ENCODE measurements around the gene FBLN7. TPM values are rescaled to one million over a fixed set of nuclear protein-coding genes. Genes with fewer than 3 reads are reported as not detected.

FBLN7 gene
- total RNA-seq, 2 experiments from 2014 or later = 7.4 to 7.9 TPM

DNA sequence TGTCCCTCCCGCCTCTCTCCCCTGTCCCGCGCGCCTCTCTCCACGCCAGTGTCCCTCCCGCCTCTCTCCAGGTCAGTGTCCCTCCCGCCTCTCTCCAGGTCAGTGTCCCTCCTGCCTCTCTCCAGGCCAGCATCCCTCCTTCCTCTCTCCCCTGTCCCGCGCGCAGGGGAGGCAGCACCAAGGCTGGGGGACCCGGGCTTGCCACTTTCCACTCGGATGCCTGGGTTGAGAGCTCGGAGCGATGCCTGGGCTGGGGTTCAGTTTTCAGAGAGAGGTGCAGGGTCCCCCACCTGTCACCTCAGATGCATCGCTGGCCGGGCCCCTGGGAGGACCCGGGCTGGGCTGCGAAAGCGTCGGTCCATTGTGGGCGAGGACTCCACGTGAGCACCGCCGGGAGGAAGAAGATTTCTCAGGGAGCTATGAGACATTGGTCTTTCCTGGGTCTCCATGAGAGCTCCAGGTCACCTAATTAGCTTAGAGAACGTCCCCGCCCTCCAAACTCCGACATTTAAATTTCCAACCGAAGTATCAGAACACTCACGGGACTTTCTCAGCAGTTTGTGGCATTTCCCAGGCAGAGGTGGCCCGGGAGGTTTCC lies 2.1 kb downstream of the FBLN7 start:
- H3K4me1 Mint-ChIP-seq (ENCODE audit: low read depth) = peaks cover 9% of the 10 kb centered on the region
- H3K27me3 Mint-ChIP-seq = peaks cover 24% of the 10 kb centered on the region
- H3K27ac Mint-ChIP-seq = no peak overlapping the region
- intact Hi-C loops (cut with micrococcal nuclease) = no loop called here
- POLR2A ChIA-PET = no interaction called here
- H3K4me3 Mint-ChIP-seq = no peak overlapping the region
- H3K9me3 Mint-ChIP-seq = no peaks in the 10 kb centered on the region
- DNase-seq = no peak
- TF ChIP-seq, protein P1, sequence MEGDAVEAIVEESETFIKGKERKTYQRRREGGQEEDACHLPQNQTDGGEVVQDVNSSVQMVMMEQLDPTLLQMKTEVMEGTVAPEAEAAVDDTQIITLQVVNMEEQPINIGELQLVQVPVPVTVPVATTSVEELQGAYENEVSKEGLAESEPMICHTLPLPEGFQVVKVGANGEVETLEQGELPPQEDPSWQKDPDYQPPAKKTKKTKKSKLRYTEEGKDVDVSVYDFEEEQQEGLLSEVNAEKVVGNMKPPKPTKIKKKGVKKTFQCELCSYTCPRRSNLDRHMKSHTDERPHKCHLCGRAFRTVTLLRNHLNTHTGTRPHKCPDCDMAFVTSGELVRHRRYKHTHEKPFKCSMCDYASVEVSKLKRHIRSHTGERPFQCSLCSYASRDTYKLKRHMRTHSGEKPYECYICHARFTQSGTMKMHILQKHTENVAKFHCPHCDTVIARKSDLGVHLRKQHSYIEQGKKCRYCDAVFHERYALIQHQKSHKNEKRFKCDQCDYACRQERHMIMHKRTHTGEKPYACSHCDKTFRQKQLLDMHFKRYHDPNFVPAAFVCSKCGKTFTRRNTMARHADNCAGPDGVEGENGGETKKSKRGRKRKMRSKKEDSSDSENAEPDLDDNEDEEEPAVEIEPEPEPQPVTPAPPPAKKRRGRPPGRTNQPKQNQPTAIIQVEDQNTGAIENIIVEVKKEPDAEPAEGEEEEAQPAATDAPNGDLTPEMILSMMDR (IDR thresholded peaks at IDR 0.05) = no peak
- H3K36me3 Mint-ChIP-seq (ENCODE audit: low read depth) = no peaks in the 10 kb centered on the region
- ATAC-seq = no peak
- CTCF ChIA-PET = no interaction called here

DNA sequence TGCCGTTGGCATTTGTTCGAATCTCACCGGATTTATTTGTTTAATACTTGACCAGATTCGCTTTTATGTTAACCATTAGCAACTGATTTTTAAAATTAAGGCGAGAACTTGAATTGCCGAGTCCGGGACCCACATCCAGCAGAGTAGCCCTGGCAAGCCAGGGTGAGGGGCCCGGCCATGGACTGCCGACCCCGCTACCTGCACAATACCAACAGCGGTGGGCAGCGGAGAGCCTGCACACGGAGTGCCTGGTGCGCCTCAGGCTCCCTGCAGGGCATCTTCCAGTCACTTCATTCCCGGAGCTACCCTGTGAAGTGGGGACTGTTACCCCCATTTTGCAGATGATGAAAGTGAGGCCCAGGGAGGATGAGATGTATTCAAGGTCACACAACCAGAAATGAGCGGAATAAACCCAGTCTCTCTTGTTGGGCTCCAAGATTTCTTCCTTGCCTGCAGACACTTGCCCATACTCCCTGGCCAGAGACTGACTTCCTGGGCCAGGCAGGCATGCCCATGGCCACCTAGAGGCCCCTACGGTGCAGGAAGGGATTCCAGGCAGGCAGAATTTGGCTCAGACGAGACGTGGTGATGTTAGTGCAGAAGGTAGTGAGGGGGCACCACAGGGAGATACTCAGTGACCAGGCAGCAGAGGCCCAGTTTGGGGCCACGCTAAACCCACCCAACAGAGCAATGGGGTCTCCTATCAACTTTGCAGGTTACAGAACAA lies 2.9 kb downstream of the FBLN7 start:
- DNase-seq (no peak), ATAC-seq (no peak)
- TF ChIP-seq, protein P1 (IDR thresholded peaks at IDR 0.05) = no peak
- intact Hi-C loops (cut with micrococcal nuclease) = no loop called here
- Mint-ChIP-seq H3K36me3 (ENCODE audit: low read depth) (no peaks in the 10 kb centered on the region), H3K9me3 (no peaks in the 10 kb centered on the region), H3K4me1 (ENCODE audit: low read depth) (peaks cover 9% of the 10 kb centered on the region), H3K27ac (no peak overlapping the region), H3K27me3 (peaks cover 24% of the 10 kb centered on the region), H3K4me3 (no peak overlapping the region)
- ChIA-PET CTCF (no interaction called here), POLR2A (no interaction called here)

DNA sequence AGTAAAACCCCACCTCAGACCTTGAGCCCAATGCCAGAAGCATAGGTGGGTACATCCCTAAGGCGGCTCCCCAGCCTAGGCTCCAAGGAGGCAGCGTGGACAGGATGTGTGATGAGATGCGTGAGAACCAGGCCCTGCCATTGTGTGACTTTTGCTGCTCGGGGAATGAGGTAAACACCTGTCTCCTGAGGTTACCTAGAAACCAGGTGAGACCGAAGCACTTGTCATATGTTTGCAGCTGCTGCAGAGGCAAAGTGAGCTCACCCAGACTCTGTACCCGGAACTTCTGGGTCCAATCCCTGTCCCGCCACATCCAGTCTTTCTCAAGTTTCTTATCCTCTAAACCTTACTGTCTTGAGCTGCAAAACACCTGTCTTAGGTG lies 3.4 kb downstream of the FBLN7 start:
- Mint-ChIP-seq H3K4me3 (no peak overlapping the region), H3K4me1 (ENCODE audit: low read depth) (peaks cover 9% of the 10 kb centered on the region), H3K27me3 (peaks cover 18% of the 10 kb centered on the region), H3K9me3 (no peaks in the 10 kb centered on the region), H3K27ac (no peak overlapping the region), H3K36me3 (ENCODE audit: low read depth) (no peaks in the 10 kb centered on the region)
- intact Hi-C loops (cut with micrococcal nuclease) = no loop called here
- DNase-seq = no peak
- ChIA-PET POLR2A (no interaction called here), CTCF (interaction anchor here (0.7 kb wide), 1 partner anchor 14 kb away, joined by 3 read pairs; no protein-coding TSS in a partner anchor)
- no peak for ATAC-seq
- TF ChIP-seq, protein P1 (IDR thresholded peaks at IDR 0.05) = no peak

DNA sequence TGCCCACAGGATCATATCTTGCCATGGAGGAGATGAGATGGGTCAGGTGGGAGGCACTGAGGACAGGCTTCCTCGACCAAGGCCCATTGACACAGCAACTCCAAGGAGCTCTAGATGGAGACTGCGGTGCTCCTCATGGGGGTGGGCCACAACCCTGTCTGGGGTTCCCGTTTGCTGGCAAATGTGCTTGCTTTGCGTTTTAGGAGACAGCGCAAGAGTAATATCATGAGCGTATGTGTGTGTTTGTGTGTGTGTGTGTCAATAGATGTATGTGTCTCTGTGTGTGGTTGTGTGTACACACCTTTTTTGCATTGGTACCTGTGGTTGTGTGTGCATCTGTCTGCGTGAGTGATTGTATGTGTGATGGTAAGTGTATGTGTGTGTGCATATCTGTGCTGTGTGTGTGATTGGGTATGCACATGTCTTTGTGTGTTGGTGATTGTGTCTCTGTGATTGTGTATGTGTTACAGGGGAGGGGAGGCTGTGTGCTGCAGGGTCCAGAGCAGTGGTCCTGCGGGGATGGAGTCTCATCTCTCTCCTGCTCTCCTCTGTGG lies 4.4 kb downstream of the FBLN7 start:
- H3K27ac Mint-ChIP-seq = no peak overlapping the region
- peaks cover 6% of the 10 kb centered on the region for H3K4me1 Mint-ChIP-seq (ENCODE audit: low read depth)
- ChIA-PET POLR2A (no interaction called here), CTCF (no interaction called here)
- H3K27me3 Mint-ChIP-seq = peaks cover 13% of the 10 kb centered on the region
- H3K36me3 Mint-ChIP-seq (ENCODE audit: low read depth) = no peaks in the 10 kb centered on the region
- DNase-seq = no peak
- TF ChIP-seq, protein P1 (IDR thresholded peaks at IDR 0.05) = no peak
- no peaks in the 10 kb centered on the region for H3K9me3 Mint-ChIP-seq
- no peak for ATAC-seq
- no peak overlapping the region for H3K4me3 Mint-ChIP-seq
- intact Hi-C loops (cut with micrococcal nuclease) = no loop called here

DNA sequence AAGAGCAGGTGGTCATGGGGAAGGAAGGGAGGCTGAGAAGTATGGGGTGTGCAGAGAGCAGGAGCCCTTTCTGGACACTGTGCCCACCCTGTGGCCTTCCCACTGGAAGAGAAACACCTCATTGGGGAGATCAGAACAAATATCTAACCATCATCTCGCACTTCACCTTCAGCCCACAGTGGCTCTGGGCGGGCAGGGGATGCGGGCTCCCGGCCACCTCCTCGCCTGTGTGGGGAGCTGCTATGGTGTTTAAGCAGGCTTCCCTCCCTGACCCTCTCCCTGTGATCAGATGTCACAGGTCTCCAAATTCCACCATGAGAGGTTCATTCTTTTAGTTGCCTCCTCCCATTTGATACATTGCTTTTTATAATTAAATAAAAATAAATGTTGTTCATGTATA lies 5.0 kb downstream of the FBLN7 start:
- DNase-seq (no peak), ATAC-seq (no peak)
- H3K9me3 Mint-ChIP-seq = no peaks in the 10 kb centered on the region
- intact Hi-C loops (cut with micrococcal nuclease) = no loop called here
- CTCF ChIA-PET = no interaction called here
- peaks cover 8% of the 10 kb centered on the region for H3K27me3 Mint-ChIP-seq
- TF ChIP-seq, protein P1 (IDR thresholded peaks at IDR 0.05) = no peak
- no peak overlapping the region for H3K4me3 Mint-ChIP-seq
- POLR2A ChIA-PET = no interaction called here
- H3K4me1 Mint-ChIP-seq (ENCODE audit: low read depth) = peaks cover 2% of the 10 kb centered on the region
- H3K36me3 Mint-ChIP-seq (ENCODE audit: low read depth) = no peaks in the 10 kb centered on the region
- no peak overlapping the region for H3K27ac Mint-ChIP-seq
